Measurements from ENCODE around the gene TNFSF9.

The TNFSF9 gene

DNA sequence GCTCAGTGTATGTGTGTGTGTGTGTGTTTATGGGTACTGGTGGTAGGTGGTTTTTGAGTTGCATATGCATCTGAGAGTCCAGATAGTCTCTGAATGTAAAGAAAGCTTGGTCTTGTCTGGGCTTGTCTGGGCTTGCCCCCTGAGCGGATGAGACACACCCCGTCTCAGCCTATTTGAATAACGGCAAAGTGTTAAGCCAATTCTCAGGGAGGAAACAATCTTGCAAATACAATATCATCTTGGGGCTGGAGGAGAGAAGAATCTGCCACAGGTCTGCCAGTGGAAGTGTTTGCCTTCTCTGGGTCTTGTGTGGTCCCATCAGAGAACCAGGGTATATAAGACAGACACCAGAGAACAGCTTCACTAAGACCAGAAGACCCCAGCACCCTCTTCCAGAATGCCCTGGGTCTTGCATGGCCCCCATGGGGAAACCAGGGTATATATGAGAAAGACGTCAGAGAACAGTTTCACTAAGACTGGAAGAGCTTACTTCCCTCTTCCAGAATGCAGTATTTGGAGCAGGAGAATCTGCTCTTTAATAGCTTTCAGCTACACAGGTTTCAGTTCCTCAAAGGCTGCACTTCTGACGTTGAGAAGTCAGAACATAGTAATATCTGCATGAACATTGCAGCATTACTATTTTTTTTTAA lies 46.8 kb downstream of the TNFSF9 start:
- no peak for TF ChIP-seq TOX (CRISPR knock-in tag; IDR thresholded peaks at IDR 0.05; ENCODE audit: borderline replicate concordance)
- TF ChIP-seq OSR1 (CRISPR knock-in tag; IDR thresholded peaks at IDR 0.05) = no peak
- no peak for TF ChIP-seq ESRRG (CRISPR knock-in tag; IDR thresholded peaks at IDR 0.05)
- TF ChIP-seq, protein P1, sequence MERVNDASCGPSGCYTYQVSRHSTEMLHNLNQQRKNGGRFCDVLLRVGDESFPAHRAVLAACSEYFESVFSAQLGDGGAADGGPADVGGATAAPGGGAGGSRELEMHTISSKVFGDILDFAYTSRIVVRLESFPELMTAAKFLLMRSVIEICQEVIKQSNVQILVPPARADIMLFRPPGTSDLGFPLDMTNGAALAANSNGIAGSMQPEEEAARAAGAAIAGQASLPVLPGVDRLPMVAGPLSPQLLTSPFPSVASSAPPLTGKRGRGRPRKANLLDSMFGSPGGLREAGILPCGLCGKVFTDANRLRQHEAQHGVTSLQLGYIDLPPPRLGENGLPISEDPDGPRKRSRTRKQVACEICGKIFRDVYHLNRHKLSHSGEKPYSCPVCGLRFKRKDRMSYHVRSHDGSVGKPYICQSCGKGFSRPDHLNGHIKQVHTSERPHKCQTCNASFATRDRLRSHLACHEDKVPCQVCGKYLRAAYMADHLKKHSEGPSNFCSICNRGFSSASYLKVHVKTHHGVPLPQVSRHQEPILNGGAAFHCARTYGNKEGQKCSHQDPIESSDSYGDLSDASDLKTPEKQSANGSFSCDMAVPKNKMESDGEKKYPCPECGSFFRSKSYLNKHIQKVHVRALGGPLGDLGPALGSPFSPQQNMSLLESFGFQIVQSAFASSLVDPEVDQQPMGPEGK (CRISPR knock-in tag; IDR thresholded peaks at IDR 0.05; ENCODE audit: borderline replicate concordance) = no peak
- TF ChIP-seq, protein P2, sequence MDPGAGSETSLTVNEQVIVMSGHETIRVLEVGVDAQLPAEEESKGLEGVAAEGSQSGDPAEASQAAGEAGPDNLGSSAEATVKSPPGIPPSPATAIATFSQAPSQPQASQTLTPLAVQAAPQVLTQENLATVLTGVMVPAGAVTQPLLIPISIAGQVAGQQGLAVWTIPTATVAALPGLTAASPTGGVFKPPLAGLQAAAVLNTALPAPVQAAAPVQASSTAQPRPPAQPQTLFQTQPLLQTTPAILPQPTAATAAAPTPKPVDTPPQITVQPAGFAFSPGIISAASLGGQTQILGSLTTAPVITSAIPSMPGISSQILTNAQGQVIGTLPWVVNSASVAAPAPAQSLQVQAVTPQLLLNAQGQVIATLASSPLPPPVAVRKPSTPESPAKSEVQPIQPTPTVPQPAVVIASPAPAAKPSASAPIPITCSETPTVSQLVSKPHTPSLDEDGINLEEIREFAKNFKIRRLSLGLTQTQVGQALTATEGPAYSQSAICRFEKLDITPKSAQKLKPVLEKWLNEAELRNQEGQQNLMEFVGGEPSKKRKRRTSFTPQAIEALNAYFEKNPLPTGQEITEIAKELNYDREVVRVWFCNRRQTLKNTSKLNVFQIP (CRISPR knock-in tag; IDR thresholded peaks at IDR 0.05; ENCODE audit: borderline replicate concordance, low read depth) = no peak
- no peak for TF ChIP-seq GLIS3 (CRISPR knock-in tag; IDR thresholded peaks at IDR 0.05)
- TF ChIP-seq, protein P3, sequence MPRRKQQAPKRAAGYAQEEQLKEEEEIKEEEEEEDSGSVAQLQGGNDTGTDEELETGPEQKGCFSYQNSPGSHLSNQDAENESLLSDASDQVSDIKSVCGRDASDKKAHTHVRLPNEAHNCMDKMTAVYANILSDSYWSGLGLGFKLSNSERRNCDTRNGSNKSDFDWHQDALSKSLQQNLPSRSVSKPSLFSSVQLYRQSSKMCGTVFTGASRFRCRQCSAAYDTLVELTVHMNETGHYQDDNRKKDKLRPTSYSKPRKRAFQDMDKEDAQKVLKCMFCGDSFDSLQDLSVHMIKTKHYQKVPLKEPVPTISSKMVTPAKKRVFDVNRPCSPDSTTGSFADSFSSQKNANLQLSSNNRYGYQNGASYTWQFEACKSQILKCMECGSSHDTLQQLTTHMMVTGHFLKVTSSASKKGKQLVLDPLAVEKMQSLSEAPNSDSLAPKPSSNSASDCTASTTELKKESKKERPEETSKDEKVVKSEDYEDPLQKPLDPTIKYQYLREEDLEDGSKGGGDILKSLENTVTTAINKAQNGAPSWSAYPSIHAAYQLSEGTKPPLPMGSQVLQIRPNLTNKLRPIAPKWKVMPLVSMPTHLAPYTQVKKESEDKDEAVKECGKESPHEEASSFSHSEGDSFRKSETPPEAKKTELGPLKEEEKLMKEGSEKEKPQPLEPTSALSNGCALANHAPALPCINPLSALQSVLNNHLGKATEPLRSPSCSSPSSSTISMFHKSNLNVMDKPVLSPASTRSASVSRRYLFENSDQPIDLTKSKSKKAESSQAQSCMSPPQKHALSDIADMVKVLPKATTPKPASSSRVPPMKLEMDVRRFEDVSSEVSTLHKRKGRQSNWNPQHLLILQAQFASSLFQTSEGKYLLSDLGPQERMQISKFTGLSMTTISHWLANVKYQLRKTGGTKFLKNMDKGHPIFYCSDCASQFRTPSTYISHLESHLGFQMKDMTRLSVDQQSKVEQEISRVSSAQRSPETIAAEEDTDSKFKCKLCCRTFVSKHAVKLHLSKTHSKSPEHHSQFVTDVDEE (CRISPR knock-in tag; IDR thresholded peaks at IDR 0.05) = no peak
- TF ChIP-seq CSDC2 (CRISPR knock-in tag; IDR thresholded peaks at IDR 0.05) = no peak
- TF ChIP-seq RARB (CRISPR knock-in tag; IDR thresholded peaks at IDR 0.05) = no peak
- no peak for TF ChIP-seq BACH2 (CRISPR knock-in tag; IDR thresholded peaks at IDR 0.05; ENCODE audit: borderline replicate concordance)
- no peak for TF ChIP-seq ZNF70 (CRISPR knock-in tag; IDR thresholded peaks at IDR 0.05)
- no peak for TF ChIP-seq ARNTL (CRISPR knock-in tag; IDR thresholded peaks at IDR 0.05; ENCODE audit: borderline replicate concordance, low read depth)
- no peak for TF ChIP-seq ZFP3 (CRISPR knock-in tag; IDR thresholded peaks at IDR 0.05)
- TF ChIP-seq SNAI2 (CRISPR knock-in tag; IDR thresholded peaks at IDR 0.05) = no peak
- TF ChIP-seq ISL1 (CRISPR knock-in tag; IDR thresholded peaks at IDR 0.05) = no peak
- no peak for TF ChIP-seq ZC3H10 (CRISPR knock-in tag; IDR thresholded peaks at IDR 0.05)
- TF ChIP-seq ZNF565 (CRISPR knock-in tag; conservative IDR thresholded peaks at IDR 0.05; ENCODE audit: low read depth) = no peak
- TF ChIP-seq PPARA (CRISPR knock-in tag; IDR thresholded peaks at IDR 0.05; ENCODE audit: borderline replicate concordance) = no peak
- no peak for ATAC-seq

DNA sequence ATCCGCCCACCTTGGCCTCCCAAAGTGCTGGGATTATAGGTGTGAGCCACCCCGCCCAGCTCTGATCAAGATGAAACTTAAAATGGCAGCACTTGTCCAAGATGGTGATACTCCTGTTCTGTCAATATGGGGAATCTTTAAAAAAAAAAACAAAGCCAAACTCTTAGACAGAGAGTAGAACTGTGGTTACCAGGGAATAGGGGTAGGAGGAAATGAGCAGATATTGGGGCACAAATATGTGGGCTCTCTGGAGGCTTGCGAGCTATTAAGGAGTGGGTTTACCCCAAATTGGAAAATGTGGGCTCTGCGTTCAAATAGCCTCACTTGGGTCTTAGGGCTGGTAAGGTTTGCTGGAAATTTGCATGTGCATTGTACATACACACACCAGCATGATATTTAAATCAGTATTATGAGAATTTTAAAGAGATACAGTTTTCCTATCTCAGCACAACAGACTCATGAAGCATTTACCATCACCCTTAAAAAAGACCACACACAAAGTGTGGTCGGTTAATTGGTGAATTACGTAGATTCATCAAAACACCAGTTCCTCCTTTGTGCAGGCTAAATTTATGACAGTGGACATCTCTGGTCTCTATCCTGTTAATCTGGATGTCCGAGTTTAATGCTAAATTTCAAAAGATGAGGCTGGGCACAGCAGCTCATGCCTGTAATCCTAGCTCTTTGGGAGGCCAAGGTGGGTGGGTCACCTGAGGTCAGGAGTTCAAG lies 48.8 kb downstream of the TNFSF9 start:
- ATAC-seq = no peak

More for the DNA sequence above, 48.8 kb downstream of the TNFSF9 start:
- TF ChIP-seq ZNF565 (CRISPR knock-in tag; conservative IDR thresholded peaks at IDR 0.05; ENCODE audit: low read depth) = no peak
- no peak for TF ChIP-seq TCF4 (CRISPR knock-in tag; IDR thresholded peaks at IDR 0.05; ENCODE audit: borderline replicate concordance)
- TF ChIP-seq ISL1 (CRISPR knock-in tag; IDR thresholded peaks at IDR 0.05) = no peak
- TF ChIP-seq, protein P4, sequence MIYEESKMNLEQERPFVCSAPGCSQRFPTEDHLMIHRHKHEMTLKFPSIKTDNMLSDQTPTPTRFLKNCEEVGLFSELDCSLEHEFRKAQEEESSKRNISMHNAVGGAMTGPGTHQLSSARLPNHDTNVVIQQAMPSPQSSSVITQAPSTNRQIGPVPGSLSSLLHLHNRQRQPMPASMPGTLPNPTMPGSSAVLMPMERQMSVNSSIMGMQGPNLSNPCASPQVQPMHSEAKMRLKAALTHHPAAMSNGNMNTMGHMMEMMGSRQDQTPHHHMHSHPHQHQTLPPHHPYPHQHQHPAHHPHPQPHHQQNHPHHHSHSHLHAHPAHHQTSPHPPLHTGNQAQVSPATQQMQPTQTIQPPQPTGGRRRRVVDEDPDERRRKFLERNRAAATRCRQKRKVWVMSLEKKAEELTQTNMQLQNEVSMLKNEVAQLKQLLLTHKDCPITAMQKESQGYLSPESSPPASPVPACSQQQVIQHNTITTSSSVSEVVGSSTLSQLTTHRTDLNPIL (CRISPR knock-in tag; IDR thresholded peaks at IDR 0.05; ENCODE audit: low read depth) = no peak
- TF ChIP-seq ZFP3 (CRISPR knock-in tag; IDR thresholded peaks at IDR 0.05) = no peak
- no peak for TF ChIP-seq ESRRG (CRISPR knock-in tag; IDR thresholded peaks at IDR 0.05)
- TF ChIP-seq, protein P5, sequence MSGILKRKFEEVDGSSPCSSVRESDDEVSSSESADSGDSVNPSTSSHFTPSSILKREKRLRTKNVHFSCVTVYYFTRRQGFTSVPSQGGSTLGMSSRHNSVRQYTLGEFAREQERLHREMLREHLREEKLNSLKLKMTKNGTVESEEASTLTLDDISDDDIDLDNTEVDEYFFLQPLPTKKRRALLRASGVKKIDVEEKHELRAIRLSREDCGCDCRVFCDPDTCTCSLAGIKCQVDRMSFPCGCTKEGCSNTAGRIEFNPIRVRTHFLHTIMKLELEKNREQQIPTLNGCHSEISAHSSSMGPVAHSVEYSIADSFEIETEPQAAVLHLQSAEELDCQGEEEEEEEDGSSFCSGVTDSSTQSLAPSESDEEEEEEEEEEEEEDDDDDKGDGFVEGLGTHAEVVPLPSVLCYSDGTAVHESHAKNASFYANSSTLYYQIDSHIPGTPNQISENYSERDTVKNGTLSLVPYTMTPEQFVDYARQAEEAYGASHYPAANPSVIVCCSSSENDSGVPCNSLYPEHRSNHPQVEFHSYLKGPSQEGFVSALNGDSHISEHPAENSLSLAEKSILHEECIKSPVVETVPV (CRISPR knock-in tag; IDR thresholded peaks at IDR 0.05) = no peak
- TF ChIP-seq RARB (CRISPR knock-in tag; IDR thresholded peaks at IDR 0.05) = no peak
- TF ChIP-seq, protein P3 (CRISPR knock-in tag; IDR thresholded peaks at IDR 0.05) = no peak
- TF ChIP-seq, protein P2 (CRISPR knock-in tag; IDR thresholded peaks at IDR 0.05; ENCODE audit: borderline replicate concordance, low read depth) = no peak
- no peak for TF ChIP-seq TOX (CRISPR knock-in tag; IDR thresholded peaks at IDR 0.05; ENCODE audit: borderline replicate concordance)
- TF ChIP-seq OSR1 (CRISPR knock-in tag; IDR thresholded peaks at IDR 0.05) = no peak
- no peak for TF ChIP-seq SNAI2 (CRISPR knock-in tag; IDR thresholded peaks at IDR 0.05)
- TF ChIP-seq ZNF8 (CRISPR knock-in tag; IDR thresholded peaks at IDR 0.05) = no peak
- no peak for TF ChIP-seq ZC3H10 (CRISPR knock-in tag; IDR thresholded peaks at IDR 0.05)
- TF ChIP-seq BACH2 (CRISPR knock-in tag; IDR thresholded peaks at IDR 0.05; ENCODE audit: borderline replicate concordance) = no peak
- no peak for TF ChIP-seq GLIS3 (CRISPR knock-in tag; IDR thresholded peaks at IDR 0.05)
- no peak for TF ChIP-seq ZFP30 (CRISPR knock-in tag; IDR thresholded peaks at IDR 0.05)
- TF ChIP-seq CSDC2 (CRISPR knock-in tag; IDR thresholded peaks at IDR 0.05) = no peak
